CD4-positive, alpha-beta T cell treated with Interleukin-4 for 4 hours (primary cell): ENCODE measurements around the gene NPAS3.

Experiments used
- DNase-seq: peaks from one replicate; pipeline ENCODE4 v3.0.0-alpha.2; 2020

NPAS3 gene

GRCh38 chr14:32938719-32939253 is at the start of gene NPAS3:
Gene NPAS3 (plus strand): TSS chr14:32938879.
- DNase-seq = no peak

GRCh38 chr14:32896979-32897697 is 41.5 kb upstream of the NPAS3 start:
- no peak for DNase-seq

GRCh38 chr14:32897698-32898064 is 41.0 kb upstream of the NPAS3 start:
- DNase-seq = no peak

GRCh38 chr14:32898876-32899275 is 39.8 kb upstream of the NPAS3 start:
- DNase-seq = no peak

GRCh38 chr14:32900547-32900946 is 38.1 kb upstream of the NPAS3 start:
- no peak for DNase-seq

- no peak for DNase-seq
These were observed 33.7 kb upstream of the NPAS3 start for GRCh38 chr14:32905013-32905412.

- no peak for DNase-seq
These were observed 32.0 kb upstream of the NPAS3 start for GRCh38 chr14:32906672-32907071.

GRCh38 chr14:32908196-32909084 is 30.2 kb upstream of the NPAS3 start:
- DNase-seq = no peak

GRCh38 chr14:32913725-32914124 is 25.0 kb upstream of the NPAS3 start:
- DNase-seq = no peak

- DNase-seq = no peak
These were observed 24.3 kb upstream of the NPAS3 start for GRCh38 chr14:32914391-32914790.

- no peak for DNase-seq
These were observed 17.9 kb upstream of the NPAS3 start for GRCh38 chr14:32920696-32921276.

GRCh38 chr14:32925439-32925838 is 13.2 kb upstream of the NPAS3 start:
- DNase-seq = no peak

- no peak for DNase-seq
These were observed 6.3 kb upstream of the NPAS3 start for GRCh38 chr14:32932302-32932913.

- no peak for DNase-seq
These were observed 5.6 kb upstream of the NPAS3 start for GRCh38 chr14:32932914-32933628.

- no peak for DNase-seq
These were observed 5.0 kb upstream of the NPAS3 start for GRCh38 chr14:32933629-32934072.

- no peak for DNase-seq
These were observed 4.4 kb upstream of the NPAS3 start for GRCh38 chr14:32934073-32934880.

GRCh38 chr14:32934881-32935633 is 3.6 kb upstream of the NPAS3 start:
- DNase-seq = no peak

GRCh38 chr14:32939254-32940065 is 781 bp downstream of the NPAS3 start:
- DNase-seq = no peak

- DNase-seq = no peak
These were observed 1.5 kb downstream of the NPAS3 start for GRCh38 chr14:32940066-32940651.
